ENCODE data around the gene TUBB.

The TUBB gene

DNA sequence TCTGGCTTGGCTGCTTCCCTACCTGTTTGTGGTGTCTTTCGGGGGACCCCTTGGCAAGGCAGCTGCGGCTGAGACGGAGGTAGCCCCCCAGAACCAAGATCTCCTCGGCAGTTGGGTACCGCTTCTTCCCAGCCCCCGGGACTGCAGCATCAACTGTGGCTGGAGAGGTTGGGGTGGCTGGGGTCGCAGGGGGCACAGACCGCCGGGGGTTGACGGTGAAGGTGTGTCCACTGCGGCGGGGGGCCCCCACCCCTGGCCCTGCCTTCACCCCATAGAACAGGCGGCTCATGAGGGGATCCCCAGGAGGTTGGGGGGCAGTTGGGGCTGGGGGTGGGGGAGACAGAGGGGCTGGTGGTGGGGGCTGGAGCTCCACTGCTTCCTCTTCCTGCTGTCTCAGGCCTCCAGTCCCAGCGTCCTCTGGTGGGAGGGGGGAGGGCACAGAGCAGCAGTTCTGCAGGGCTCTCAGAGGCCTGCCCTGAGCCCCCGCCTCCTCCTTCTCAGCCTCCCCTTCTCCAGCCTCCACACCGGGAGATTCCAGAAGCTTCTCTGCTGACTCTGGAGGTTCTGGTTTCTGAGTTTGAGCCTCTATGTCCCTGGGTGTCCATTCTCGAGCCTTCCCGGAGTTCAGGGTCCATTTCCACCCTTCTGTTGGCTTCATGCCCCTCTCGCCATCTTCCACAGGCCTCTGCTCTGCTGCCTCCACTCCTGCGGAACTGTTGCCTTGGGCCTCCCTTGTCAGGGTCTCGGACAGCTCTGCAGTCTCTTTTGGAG is 35.6 kb upstream of the TUBB start:
- TF ChIP-seq, protein P1, sequence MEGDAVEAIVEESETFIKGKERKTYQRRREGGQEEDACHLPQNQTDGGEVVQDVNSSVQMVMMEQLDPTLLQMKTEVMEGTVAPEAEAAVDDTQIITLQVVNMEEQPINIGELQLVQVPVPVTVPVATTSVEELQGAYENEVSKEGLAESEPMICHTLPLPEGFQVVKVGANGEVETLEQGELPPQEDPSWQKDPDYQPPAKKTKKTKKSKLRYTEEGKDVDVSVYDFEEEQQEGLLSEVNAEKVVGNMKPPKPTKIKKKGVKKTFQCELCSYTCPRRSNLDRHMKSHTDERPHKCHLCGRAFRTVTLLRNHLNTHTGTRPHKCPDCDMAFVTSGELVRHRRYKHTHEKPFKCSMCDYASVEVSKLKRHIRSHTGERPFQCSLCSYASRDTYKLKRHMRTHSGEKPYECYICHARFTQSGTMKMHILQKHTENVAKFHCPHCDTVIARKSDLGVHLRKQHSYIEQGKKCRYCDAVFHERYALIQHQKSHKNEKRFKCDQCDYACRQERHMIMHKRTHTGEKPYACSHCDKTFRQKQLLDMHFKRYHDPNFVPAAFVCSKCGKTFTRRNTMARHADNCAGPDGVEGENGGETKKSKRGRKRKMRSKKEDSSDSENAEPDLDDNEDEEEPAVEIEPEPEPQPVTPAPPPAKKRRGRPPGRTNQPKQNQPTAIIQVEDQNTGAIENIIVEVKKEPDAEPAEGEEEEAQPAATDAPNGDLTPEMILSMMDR (IDR thresholded peaks at IDR 0.05; ENCODE audit: control extremely low read depth, extremely low read depth, low read depth, missing control alignments), result no peak
- DNase-seq (ENCODE audit: extremely low spot score), result peak; percentile 61

DNA sequence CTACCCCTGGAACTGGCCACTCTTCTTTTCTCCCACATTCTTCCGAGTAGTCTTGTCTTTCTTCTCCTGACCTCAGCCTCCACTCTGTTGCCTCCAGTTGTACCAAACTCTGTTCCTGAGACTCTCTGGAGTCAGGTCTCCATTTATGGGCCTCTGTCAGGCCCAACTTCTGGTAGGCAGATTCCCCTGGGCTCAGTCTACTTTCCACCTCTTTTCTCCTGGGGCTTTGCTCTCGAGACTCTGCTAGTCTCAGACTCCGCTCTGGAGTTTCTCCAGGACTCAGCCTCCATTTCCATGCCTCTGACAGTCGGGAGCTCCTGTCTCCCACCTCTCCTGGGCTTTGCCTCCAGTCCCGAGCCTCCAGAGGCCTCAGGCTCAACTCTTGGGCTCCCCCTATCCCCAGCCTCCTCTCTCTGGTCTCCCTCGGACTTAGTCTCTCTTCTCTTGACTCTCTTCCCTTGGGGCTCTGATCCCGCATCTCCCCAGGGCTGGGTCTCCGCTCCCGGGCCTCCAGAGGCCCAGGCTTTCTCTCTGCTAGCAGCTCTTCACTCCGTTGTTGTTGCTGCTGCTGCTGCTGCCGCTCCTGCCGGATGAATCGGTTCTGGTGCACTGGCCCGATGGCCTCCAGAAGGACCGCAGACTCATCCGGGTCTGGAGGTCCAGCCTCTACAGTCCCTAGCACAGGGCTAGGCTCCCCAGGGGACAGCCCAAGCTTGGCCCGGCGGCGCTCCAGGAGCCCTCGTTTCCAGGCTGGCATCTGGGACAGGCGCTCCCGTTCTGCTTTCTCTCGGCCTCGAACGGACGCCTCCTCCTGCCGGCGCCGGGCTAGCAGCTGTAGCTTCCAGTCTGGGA is 34.8 kb upstream of the TUBB start:
- ChIA-PET POLR2A (interaction anchor here (0.8 to 1.2 kb wide), 3 partner anchors 35 to 71 kb away, joined by 3 to 4 read pairs (median 3); no protein-coding TSS in a partner anchor), CTCF (interaction anchor here (0.9 to 18.8 kb wide), 9 partner anchors 9 to 153 kb away, joined by 3 to 776 read pairs (median 3); partner anchors contain the start of genes DHX16, MDC1 and TUBB)
- no peak for DNase-seq (ENCODE audit: extremely low spot score)
- TF ChIP-seq, protein P1 (IDR thresholded peaks at IDR 0.05; ENCODE audit: control extremely low read depth, extremely low read depth, low read depth, missing control alignments), result peak; percentile 49

More for the DNA sequence above, 35.6 kb upstream of the TUBB start:
- ChIA-PET POLR2A (interaction anchor here (1.0 to 1.2 kb wide), 2 partner anchors 36 to 70 kb away, joined by 3 read pairs; no protein-coding TSS in a partner anchor), CTCF (interaction anchor here (0.9 to 18.8 kb wide), 7 partner anchors 10 to 152 kb away, joined by 3 to 776 read pairs (median 3); partner anchors contain the start of genes DHX16, MDC1 and TUBB)

DNA sequence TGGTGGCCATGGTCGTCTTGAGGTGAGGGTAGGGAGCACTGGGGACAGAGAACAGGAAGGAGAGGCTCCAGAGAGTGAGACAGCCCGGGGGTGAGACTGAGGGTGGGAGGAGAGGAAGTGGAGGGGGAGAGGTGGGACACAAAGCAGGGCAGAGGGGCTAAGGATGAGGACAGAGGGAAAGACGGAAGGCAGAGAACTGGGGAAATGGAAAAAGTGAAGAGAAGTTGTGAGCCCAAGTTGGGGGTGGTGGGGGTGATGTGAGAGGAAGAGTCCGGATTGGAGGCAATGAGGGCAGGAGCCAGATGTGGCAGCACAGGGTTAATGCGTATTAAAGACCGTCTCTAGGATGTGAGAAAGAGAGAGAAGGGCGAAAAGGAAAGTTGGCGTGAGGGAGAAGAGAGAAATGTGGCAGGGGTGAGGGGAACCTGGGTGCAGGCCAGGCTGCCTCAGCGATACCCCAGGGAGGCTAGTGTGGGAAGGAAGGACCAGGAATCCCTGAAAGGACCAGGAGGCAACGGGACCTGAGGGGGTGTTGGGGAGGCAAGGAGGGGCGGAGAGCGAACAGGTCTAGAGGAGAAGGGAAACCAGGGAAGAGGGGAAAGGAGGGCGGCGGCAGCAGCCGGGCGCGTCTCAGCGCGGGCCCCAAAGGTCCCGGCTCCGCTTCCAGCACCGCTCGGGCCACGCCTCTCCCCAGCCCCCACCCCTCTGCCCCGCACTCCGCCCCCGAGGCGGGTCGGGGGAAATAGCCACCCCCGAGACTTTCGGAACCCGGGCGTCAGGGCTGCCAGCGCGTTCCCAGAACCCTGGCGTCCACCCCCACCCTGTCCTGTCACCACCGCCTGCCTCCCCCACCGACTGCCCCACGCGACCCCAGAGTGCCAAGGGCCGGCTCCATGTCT is 33.9 kb upstream of the TUBB start, which contains the start of gene PPP1R18:
Gene PPP1R18, minus strand, starts transcription at position 637 of the 899 bp plus-strand sequence. Its CDS starts 627 bp downstream, at position 10.
- ChIA-PET POLR2A (interaction anchor here (0.8 kb wide), 1 partner anchor 72 kb away, joined by 4 read pairs; no protein-coding TSS in a partner anchor), CTCF (interaction anchor here (1.0 to 18.8 kb wide), 5 partner anchors 14 to 154 kb away, joined by 3 to 776 read pairs (median 3); partner anchors contain the start of genes DHX16, MDC1 and TUBB)
- DNase-seq (ENCODE audit: extremely low spot score), result peak; percentile 76
- TF ChIP-seq, protein P1 (IDR thresholded peaks at IDR 0.05; ENCODE audit: control extremely low read depth, extremely low read depth, low read depth, missing control alignments), result no peak

DNA sequence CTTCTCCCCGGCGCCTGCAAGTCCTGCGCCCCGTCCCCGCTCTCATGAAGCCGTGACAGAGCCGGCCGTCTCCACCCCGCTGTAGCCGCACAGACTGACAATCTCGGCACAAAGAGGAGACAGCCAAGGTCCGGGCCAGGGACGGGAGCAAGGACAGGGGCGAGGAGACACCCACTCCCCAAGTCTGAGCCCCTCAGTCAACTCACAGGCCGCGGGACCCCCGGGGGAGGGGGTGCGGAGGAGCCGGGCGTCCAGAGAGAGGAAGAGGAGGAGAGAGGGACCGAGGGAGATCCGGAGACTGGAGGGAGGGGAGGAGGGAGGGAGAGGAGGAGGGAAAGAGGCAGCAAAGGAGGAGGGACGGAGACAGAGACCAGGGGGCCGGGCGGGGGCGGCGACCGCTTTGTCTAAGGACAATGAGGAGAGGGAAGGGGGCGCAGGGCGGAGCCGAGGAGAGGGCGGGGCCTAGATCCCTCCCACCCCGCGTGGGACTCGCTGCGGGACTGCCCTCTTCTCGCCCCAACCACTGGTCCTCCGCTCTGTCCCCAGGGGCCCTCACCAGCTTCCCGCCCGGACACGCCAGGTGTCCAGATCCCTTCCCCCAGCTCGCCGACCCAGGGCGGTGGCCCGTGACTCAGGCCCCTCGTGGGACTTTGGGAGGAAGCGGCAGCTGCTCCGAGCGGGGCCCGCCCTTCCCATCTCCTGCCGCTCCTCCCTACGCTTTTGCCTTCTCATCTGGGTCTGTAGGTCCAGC is 33.1 kb upstream of the TUBB start:
- CTCF ChIA-PET, result interaction anchor here (1.0 to 13.6 kb wide), 7 partner anchors 7 to 234 kb away, joined by 3 to 132 read pairs (median 10); partner anchors contain the start of gene DHX16
- TF ChIP-seq, protein P1 (IDR thresholded peaks at IDR 0.05; ENCODE audit: control extremely low read depth, extremely low read depth, low read depth, missing control alignments), result no peak
- DNase-seq (ENCODE audit: extremely low spot score), result peak; percentile 90
- POLR2A ChIA-PET, result interaction anchor here (0.6 to 4.2 kb wide), 3 partner anchors 17 to 1288 kb away, joined by 3 to 17 read pairs (median 5); partner anchors contain the start of gene MDC1

DNA sequence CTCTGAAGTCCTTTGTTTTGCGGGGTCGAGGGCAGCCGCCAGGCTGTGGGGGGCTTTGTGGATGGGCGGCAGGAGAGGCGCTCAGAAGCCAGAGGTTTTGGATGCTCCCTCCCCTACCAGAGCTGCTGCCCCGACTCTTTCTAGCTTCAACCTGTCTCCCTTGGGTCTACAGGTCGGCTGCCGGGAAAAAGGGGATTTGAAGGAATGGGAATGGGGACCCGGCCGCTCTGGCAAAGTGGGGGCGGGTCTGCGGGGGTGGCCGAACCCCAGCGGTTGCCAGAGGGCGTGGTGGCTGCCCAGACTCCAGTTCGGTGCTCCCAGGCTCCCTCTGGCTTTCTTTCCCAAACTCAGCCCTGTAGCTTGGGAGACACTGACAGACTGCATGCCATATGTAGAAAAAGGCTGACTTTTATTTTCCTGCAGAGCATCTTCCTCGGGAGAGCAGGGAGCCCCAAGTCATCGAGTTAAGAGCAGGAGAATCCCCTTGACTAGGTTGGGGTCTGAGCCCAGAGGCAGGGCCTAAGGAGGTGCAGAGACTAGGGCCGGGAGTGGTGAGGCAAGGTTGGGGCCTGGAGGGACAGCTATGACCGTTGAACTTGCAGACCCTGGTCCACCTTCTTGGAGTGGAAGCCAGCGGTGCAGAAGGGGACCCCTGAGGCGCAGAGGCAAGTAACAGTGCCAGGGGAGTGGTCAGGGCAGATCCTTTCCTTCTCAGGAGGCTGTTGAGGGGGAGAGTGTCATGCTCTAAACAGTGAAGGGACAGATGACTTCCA is 32.3 kb upstream of the TUBB start:
- TF ChIP-seq, protein P1 (IDR thresholded peaks at IDR 0.05; ENCODE audit: control extremely low read depth, extremely low read depth, low read depth, missing control alignments), result peak; percentile 6
- ChIA-PET CTCF (interaction anchor here (0.8 to 13.6 kb wide), 13 partner anchors 8 to 234 kb away, joined by 3 to 132 read pairs (median 5); partner anchors contain the start of gene DHX16), POLR2A (interaction anchor here (1.1 to 4.2 kb wide), 2 partner anchors 29 to 73 kb away, joined by 3 to 17 read pairs; partner anchors contain the start of gene MDC1)
- DNase-seq (ENCODE audit: extremely low spot score), result no peak

Data from GM10248 (cell line).